ENCODE results near the gene SPOCK1. TPM values are rescaled to one million over a fixed set of nuclear protein-coding genes. Genes with fewer than 3 reads are reported as not detected.

Gene SPOCK1
- total and polyA plus RNA-seq, 2 experiments from 2014 or later: 268 to 471 TPM

GRCh38 chr5:136994154-136994553 is 505.0 kb downstream of the SPOCK1 start:
- Histone ChIP-seq H3K36me3 (ENCODE audit: low read depth) (peaks cover 15% of the 10 kb centered on the region), H4K20me1 (ENCODE audit: insufficient read depth) (no peaks in the 10 kb centered on the region), H3F3A (ENCODE audit: insufficient read depth) (no peaks in the 10 kb centered on the region), H3K79me2 (ENCODE audit: insufficient read depth) (no peaks in the 10 kb centered on the region), H3K4me1 (ENCODE audit: insufficient read depth) (no peaks in the 10 kb centered on the region), H3K4me3 (no peak overlapping the region), H3K27ac (no peak overlapping the region), H3K9me3 (ENCODE audit: low read depth) (no peaks in the 10 kb centered on the region), H3K27me3 (replicated peaks; ENCODE audit: insufficient read depth) (no peaks in the 10 kb centered on the region), H3K9ac (no peak overlapping the region), H2AFZ (no peak overlapping the region), H3K9me2 (ENCODE audit: insufficient read depth) (no peaks in the 10 kb centered on the region), H3K4me2 (ENCODE audit: unreplicated experiment) (no peak overlapping the region)
- 91 to 95% methylated on average over 5 of the region's 5 CpGs for WGBS, 2 experiments (ENCODE audit: low coverage in 1 of 2, low lambda C conversion rate in 2 of 2, missing lambda C conversion rate in 2 of 2)
- in situ Hi-C loops (cut with MboI): no loop called here
- no peak for DNase-seq
- no peak for TF ChIP-seq EZH2 (IDR thresholded peaks at IDR 0.05; ENCODE audit: insufficient read depth, poor library complexity, severe bottlenecking)
- no peak for TF ChIP-seq EZH2phosphoT487 (IDR thresholded peaks at IDR 0.05; ENCODE audit: insufficient read depth, low read depth)

- Histone ChIP-seq H3K4me3 (no peak overlapping the region), H3K27me3 (replicated peaks; ENCODE audit: insufficient read depth) (no peaks in the 10 kb centered on the region), H3K27ac (no peak overlapping the region), H3K4me1 (ENCODE audit: insufficient read depth) (no peaks in the 10 kb centered on the region), H3K4me2 (ENCODE audit: unreplicated experiment) (no peak overlapping the region), H3K9ac (no peak overlapping the region), H2AFZ (no peak overlapping the region), H3K9me2 (ENCODE audit: insufficient read depth) (no peaks in the 10 kb centered on the region), H3K9me3 (ENCODE audit: low read depth) (no peaks in the 10 kb centered on the region), H3F3A (ENCODE audit: insufficient read depth) (no peaks in the 10 kb centered on the region), H3K36me3 (ENCODE audit: low read depth) (peaks cover 21% of the 10 kb centered on the region), H3K79me2 (ENCODE audit: insufficient read depth) (no peaks in the 10 kb centered on the region), H4K20me1 (ENCODE audit: insufficient read depth) (no peaks in the 10 kb centered on the region)
- no peak for DNase-seq
- WGBS, 2 experiments (ENCODE audit: low coverage in 1 of 2, low lambda C conversion rate in 2 of 2, missing lambda C conversion rate in 2 of 2): 48 to 50% methylated on average over 3 of the region's 3 CpGs
- in situ Hi-C loops (cut with MboI): no loop called here
- TF ChIP-seq EZH2 (IDR thresholded peaks at IDR 0.05; ENCODE audit: insufficient read depth, poor library complexity, severe bottlenecking) (no peak), EZH2phosphoT487 (IDR thresholded peaks at IDR 0.05; ENCODE audit: insufficient read depth, low read depth) (no peak)
These were observed 506.2 kb downstream of the SPOCK1 start for GRCh38 chr5:136992796-136993489.

GRCh38 chr5:136985785-136986475 is 513.2 kb downstream of the SPOCK1 start:
- DNase-seq: no peak
- no peak overlapping the region for H3K4me3 ChIP-seq
- no peak overlapping the region for H3K9ac ChIP-seq
- peaks cover 32% of the 10 kb centered on the region for H3K36me3 ChIP-seq (ENCODE audit: low read depth)
- H4K20me1 ChIP-seq (ENCODE audit: insufficient read depth): no peaks in the 10 kb centered on the region
- 95 to 96% methylated on average over 2 of the region's 2 CpGs for WGBS, 2 experiments (ENCODE audit: low coverage in 1 of 2, low lambda C conversion rate in 2 of 2, missing lambda C conversion rate in 2 of 2)
- TF ChIP-seq EZH2 (IDR thresholded peaks at IDR 0.05; ENCODE audit: insufficient read depth, poor library complexity, severe bottlenecking) (no peak), EZH2phosphoT487 (IDR thresholded peaks at IDR 0.05; ENCODE audit: insufficient read depth, low read depth) (no peak)
- H3K79me2 ChIP-seq (ENCODE audit: insufficient read depth): no peaks in the 10 kb centered on the region
- H3K4me1 ChIP-seq (ENCODE audit: insufficient read depth): no peaks in the 10 kb centered on the region
- H3K4me2 ChIP-seq (ENCODE audit: unreplicated experiment): no peak overlapping the region
- H3K9me3 ChIP-seq (ENCODE audit: low read depth): no peaks in the 10 kb centered on the region
- in situ Hi-C loops (cut with MboI): no loop called here
- no peaks in the 10 kb centered on the region for H3K9me2 ChIP-seq (ENCODE audit: insufficient read depth)
- H3K27me3 ChIP-seq (replicated peaks; ENCODE audit: insufficient read depth): no peaks in the 10 kb centered on the region
- H3F3A ChIP-seq (ENCODE audit: insufficient read depth): no peaks in the 10 kb centered on the region
- no peak overlapping the region for H2AFZ ChIP-seq
- H3K27ac ChIP-seq: no peak overlapping the region

GRCh38 chr5:136984772-136985446 is 514.2 kb downstream of the SPOCK1 start:
- Histone ChIP-seq H3K9me3 (ENCODE audit: low read depth) (no peaks in the 10 kb centered on the region), H3K9ac (no peak overlapping the region), H3K4me3 (no peak overlapping the region), H3K4me2 (ENCODE audit: unreplicated experiment) (no peak overlapping the region), H3K9me2 (ENCODE audit: insufficient read depth) (no peaks in the 10 kb centered on the region), H3K4me1 (ENCODE audit: insufficient read depth) (no peaks in the 10 kb centered on the region), H3K36me3 (ENCODE audit: low read depth) (peaks cover 32% of the 10 kb centered on the region), H2AFZ (no peak overlapping the region), H3F3A (ENCODE audit: insufficient read depth) (no peaks in the 10 kb centered on the region), H4K20me1 (ENCODE audit: insufficient read depth) (no peaks in the 10 kb centered on the region), H3K27me3 (replicated peaks; ENCODE audit: insufficient read depth) (no peaks in the 10 kb centered on the region), H3K27ac (no peak overlapping the region), H3K79me2 (ENCODE audit: insufficient read depth) (no peaks in the 10 kb centered on the region)
- no peak for DNase-seq
- TF ChIP-seq EZH2phosphoT487 (IDR thresholded peaks at IDR 0.05; ENCODE audit: insufficient read depth, low read depth): no peak
- TF ChIP-seq EZH2 (IDR thresholded peaks at IDR 0.05; ENCODE audit: insufficient read depth, poor library complexity, severe bottlenecking): no peak
- 95 to 98% methylated on average over 4 of the region's 4 CpGs for WGBS, 2 experiments (ENCODE audit: low coverage in 1 of 2, low lambda C conversion rate in 2 of 2, missing lambda C conversion rate in 2 of 2)
- in situ Hi-C loops (cut with MboI): no loop called here
